Natural killer cell (primary cell): ENCODE measurements around the gene PTPRN2. TPM values are rescaled to one million over a fixed set of nuclear protein-coding genes. Genes with fewer than 3 reads are reported as not detected.

ENCODE experiments used
- ATAC-seq, 3 donors: fragments of 150-1000 bp in 2 of 3; fragments of 200-7000 bp in 1 of 3; cut with Tn5 transposase; 1 replicate in 1 of 3; 2 replicates in 2 of 3; pipeline ENCODE4 v1.10.0; 2021; ENCODE audit warnings: mild to moderate bottlenecking in 2 of 3, moderate library complexity in 2 of 3
- DNase-seq, 2 donors: peaks; one replicate each; pipeline versions ENCODE4 v3.0.0 to v3.0.0-alpha.2; 2013 to 2021; ENCODE audit warnings: mixed read lengths in 1 of 2
- H3K27ac ChIP-seq: one replicate; pipeline ENCODE4 v1.5.1; 2013; ENCODE audit warnings: mild to moderate bottlenecking, low read length
- H3K27me3 ChIP-seq: one replicate; pipeline ENCODE4 v1.6.1; 2013; ENCODE audit warnings: low read length; ENCODE audit not compliant: control insufficient read depth, insufficient read depth
- H3K36me3 ChIP-seq: one replicate; pipeline ENCODE4 v1.6.1; 2013; ENCODE audit warnings: low read length; ENCODE audit not compliant: control insufficient read depth, insufficient read depth
- H3K4me1 ChIP-seq: one replicate; pipeline ENCODE4 v1.6.1; 2013; ENCODE audit warnings: low read length; ENCODE audit not compliant: control insufficient read depth, insufficient read depth
- H3K4me3 ChIP-seq: one replicate; pipeline ENCODE4 v1.5.1; 2013; ENCODE audit warnings: low read length
- H3K9me3 ChIP-seq: one replicate; pipeline ENCODE4 v1.6.1; 2013; ENCODE audit warnings: low read length; ENCODE audit not compliant: control insufficient read depth, insufficient read depth
- H3K27ac Mint-ChIP-seq, 2 donors: one replicate each; pipeline ENCODE4 v1.8.0; 2022; ENCODE audit warnings: mild to moderate bottlenecking in 2 of 2, mixed read lengths in 2 of 2, moderate library complexity in 1 of 2
- H3K27me3 Mint-ChIP-seq, 2 donors: one replicate each; pipeline ENCODE4 v1.8.0; 2022; ENCODE audit warnings: low read depth in 2 of 2, mixed read lengths in 2 of 2
- H3K36me3 Mint-ChIP-seq: one replicate; pipeline ENCODE4 v1.8.0; 2022; ENCODE audit warnings: mixed read lengths
- H3K4me1 Mint-ChIP-seq, 2 donors: one replicate each; pipeline ENCODE4 v1.8.0; 2022; ENCODE audit warnings: mixed read lengths in 2 of 2
- H3K4me3 Mint-ChIP-seq: one replicate; pipeline ENCODE4 v1.8.0; 2022; ENCODE audit warnings: mild to moderate bottlenecking, moderate library complexity, mixed read lengths
- H3K9me3 Mint-ChIP-seq, 2 donors: one replicate each; pipeline ENCODE4 v1.8.0; 2022; ENCODE audit warnings: mixed read lengths in 2 of 2
- CTCF ChIP-seq: fragments of 200-600 bp; IDR thresholded peaks from one replicate; pipeline ENCODE4 v1.8.0; 2022; ENCODE audit warnings: antibody characterized with exemption
- WGBS: methylation state at CpG from one replicate; pipeline ENCODE4 v1.1.7; 2013; ENCODE audit warnings: missing lambda C conversion rate; ENCODE audit not compliant: insufficient coverage; 5-methylcytosine and 5-hydroxymethylcytosine counted together
- intact Hi-C: fragments of 100-400 bp; cut with micrococcal nuclease; formaldehyde crosslinking; loops from one replicate; pipeline ENCODE4 v1.14.2; 2022
- total RNA-seq, 4 donors: library from RNA; stranded (reverse); fragments of 120-200 nt in 1 of 4; gene quantifications; one replicate each; pipeline versions ENCODE4 v1.2.3 to v1.2.4, GENCODE V29; 2013 to 2022

The PTPRN2 gene
- total RNA-seq, 3 donors from 2014 or later (not counting 1 experiment from before 2014, with no cell fraction given): 1.3 to 2.5 (median 1.9) TPM

GRCh38 chr7:157690058-157690832 is 897.4 kb downstream of the PTPRN2 start:
- ATAC-seq (no peak), DNase-seq (no peak)
- WGBS: 3% methylated on average over 70 of the region's 70 CpGs
- no peaks in the 10 kb centered on the region for H3K4me1 Mint-ChIP-seq
- H3K36me3 Mint-ChIP-seq: no peaks in the 10 kb centered on the region
- H3K4me3 ChIP-seq: no peak overlapping the region
- H3K27ac Mint-ChIP-seq: no peak overlapping the region
- no peaks in the 10 kb centered on the region for H3K9me3 Mint-ChIP-seq
- TF ChIP-seq CTCF: no peak
- peaks cover 15% of the 10 kb centered on the region for H3K4me1 ChIP-seq
- peak overlapping the region; percentile 37 for H3K4me3 Mint-ChIP-seq
- H3K36me3 ChIP-seq: no peaks in the 10 kb centered on the region
- H3K27ac ChIP-seq: no peak overlapping the region
- intact Hi-C loops: no loop called here
- H3K9me3 ChIP-seq: no peaks in the 10 kb centered on the region
- peaks cover 31 to 34% of the 10 kb centered on the region in 2 donors for H3K27me3 Mint-ChIP-seq
- peaks cover 28% of the 10 kb centered on the region for H3K27me3 ChIP-seq

GRCh38 chr7:157689269-157690057 is 898.2 kb downstream of the PTPRN2 start:
- Histone ChIP-seq H3K9me3 (no peaks in the 10 kb centered on the region), H3K36me3 (no peaks in the 10 kb centered on the region), H3K27me3 (peaks cover 28% of the 10 kb centered on the region), H3K27ac (no peak overlapping the region), H3K4me1 (peaks cover 15% of the 10 kb centered on the region), H3K4me3 (no peak overlapping the region)
- no peaks in the 10 kb centered on the region for H3K36me3 Mint-ChIP-seq
- intact Hi-C loops: no loop called here
- 7% methylated on average over 59 of the region's 59 CpGs for WGBS
- no peak for DNase-seq
- H3K27me3 Mint-ChIP-seq: peaks cover 29 to 31% of the 10 kb centered on the region in 2 donors
- TF ChIP-seq CTCF: no peak
- H3K27ac Mint-ChIP-seq: no peak overlapping the region
- no peak for ATAC-seq
- no peak overlapping the region for H3K4me3 Mint-ChIP-seq
- H3K9me3 Mint-ChIP-seq: no peaks in the 10 kb centered on the region
- no peaks in the 10 kb centered on the region for H3K4me1 Mint-ChIP-seq

GRCh38 chr7:157688533-157689268 is 898.9 kb downstream of the PTPRN2 start:
- H3K4me1 Mint-ChIP-seq: peaks cover 0 to 4% of the 10 kb centered on the region in 2 donors
- H3K27me3 Mint-ChIP-seq: peaks cover 27 to 30% of the 10 kb centered on the region in 2 donors
- no peaks in the 10 kb centered on the region for H3K36me3 Mint-ChIP-seq
- no peak overlapping the region for H3K4me3 ChIP-seq
- 9% methylated on average over 63 of the region's 64 CpGs for WGBS
- H3K9me3 Mint-ChIP-seq: no peaks in the 10 kb centered on the region
- no peak overlapping the region for H3K4me3 Mint-ChIP-seq
- H3K36me3 ChIP-seq: no peaks in the 10 kb centered on the region
- intact Hi-C loops: no loop called here
- peaks cover 30% of the 10 kb centered on the region for H3K27me3 ChIP-seq
- DNase-seq: no peak
- H3K9me3 ChIP-seq: no peaks in the 10 kb centered on the region
- peaks cover 15% of the 10 kb centered on the region for H3K4me1 ChIP-seq
- no peak for TF ChIP-seq CTCF
- ATAC-seq: no peak
- no peak overlapping the region for H3K27ac ChIP-seq
- H3K27ac Mint-ChIP-seq: no peak overlapping the region
